GM19455 (cell line): ENCODE measurements around the gene CDC5L.

Experiments
- ATAC-seq: cut with Tn5 transposase; IDR thresholded peaks from one replicate; pipeline ENCODE4 v1.9.1; 2021; ENCODE audit not compliant: unreplicated experiment

Gene CDC5L

GRCh38 chr6:44473393-44474189, 86.1 kb downstream of the CDC5L start:
- ATAC-seq, result no peak

GRCh38 chr6:44474190-44474631, 86.7 kb downstream of the CDC5L start:
- no peak for ATAC-seq

- no peak for ATAC-seq
Observed at GRCh38 chr6:44474643-44475042, 87.1 kb downstream of the CDC5L start.

GRCh38 chr6:44475417-44475778, 87.9 kb downstream of the CDC5L start:
- ATAC-seq, result peak; percentile 49

GRCh38 chr6:44475779-44476434, 88.4 kb downstream of the CDC5L start:
- ATAC-seq, result peak; percentile 76

- ATAC-seq, result no peak
Observed at GRCh38 chr6:44476849-44477248, 89.3 kb downstream of the CDC5L start.

- ATAC-seq, result no peak
Observed at GRCh38 chr6:44477293-44477894, 89.9 kb downstream of the CDC5L start.

- ATAC-seq, result no peak
Observed at GRCh38 chr6:44478158-44478557, 90.7 kb downstream of the CDC5L start.

GRCh38 chr6:44478591-44479254, 91.2 kb downstream of the CDC5L start:
- ATAC-seq, result no peak

- ATAC-seq, result no peak
Observed at GRCh38 chr6:44480097-44480541, 92.6 kb downstream of the CDC5L start.

- no peak for ATAC-seq
Observed at GRCh38 chr6:44481056-44481455, 93.5 kb downstream of the CDC5L start.

GRCh38 chr6:44481760-44482159, 94.3 kb downstream of the CDC5L start:
- no peak for ATAC-seq

GRCh38 chr6:44485601-44486401, 98.3 kb downstream of the CDC5L start:
- no peak for ATAC-seq

GRCh38 chr6:44487002-44487401, 99.5 kb downstream of the CDC5L start:
- no peak for ATAC-seq

GRCh38 chr6:44487586-44487985, 100.1 kb downstream of the CDC5L start:
- ATAC-seq, result no peak

GRCh38 chr6:44489910-44490604, 102.6 kb downstream of the CDC5L start:
- ATAC-seq, result no peak

- ATAC-seq, result no peak
Observed at GRCh38 chr6:44493132-44493531, 105.6 kb downstream of the CDC5L start.

- no peak for ATAC-seq
Observed at GRCh38 chr6:44493593-44493992, 106.1 kb downstream of the CDC5L start.

- ATAC-seq, result no peak
Observed at GRCh38 chr6:44494011-44494501, 106.5 kb downstream of the CDC5L start.
